ENCODE data around the gene MOB3A. TPM values are rescaled to one million over a fixed set of nuclear protein-coding genes. Genes with fewer than 3 reads are reported as not detected.

MOB3A gene
- polyA plus RNA-seq, 1 of the 3 experiments (the other 2 are of a cell fraction): 24.1 TPM

GRCh38 chr19:2129892-2130770 is 34.0 kb upstream of the MOB3A start:
- H3K4me1 ChIP-seq (ENCODE audit: control insufficient read depth in 1 of 2, insufficient read depth in 2 of 2, low read depth in 1 of 2, low read length in 1 of 2): no peaks in the 10 kb centered on the region
- no peaks in the 10 kb centered on the region for H3K27me3 ChIP-seq (ENCODE audit: insufficient read depth)
- POLR2A ChIA-PET: no interaction called here
- H2AFZ ChIP-seq (ENCODE audit: low read depth): no peak overlapping the region
- no peaks in the 10 kb centered on the region for H3K9me3 ChIP-seq
- no peaks in the 10 kb centered on the region for H3K9me2 ChIP-seq
- no peak overlapping the region for H3K27ac ChIP-seq (ENCODE audit: low read depth in 2 of 2, low read length in 1 of 2)
- 99% methylated on average over 12 of the region's 28 CpGs for WGBS (ENCODE audit: low lambda C conversion rate)
- peaks cover 31 to 56% of the 10 kb centered on the region in 2 experiments for H3K36me3 ChIP-seq (replicated peaks in 1 of 2; ENCODE audit: control insufficient read depth in 1 of 2, insufficient read depth in 2 of 2, low read length in 1 of 2)
- peaks cover 57% of the 10 kb centered on the region for H3K79me2 ChIP-seq (ENCODE audit: insufficient read depth)
- H3K9ac ChIP-seq: no peak overlapping the region
- no peak for DNase-seq
- no peak overlapping the region for H3K4me3 ChIP-seq (ENCODE audit: low read depth in 2 of 2, low read length in 1 of 2)
- CTCF ChIA-PET: interaction anchor here (0.9 to 1.1 kb wide), 2 partner anchors 20 to 186 kb away, joined by 3 to 4 read pairs; no protein-coding TSS in a partner anchor
- H3F3A ChIP-seq (replicated peaks; ENCODE audit: insufficient read depth): no peaks in the 10 kb centered on the region
- TF ChIP-seq EP300 (IDR thresholded peaks at IDR 0.05; ENCODE audit: borderline replicate concordance in 1 of 2, low read depth in 1 of 2, low read length in 1 of 2): no peak
- TF ChIP-seq RCOR1 (IDR thresholded peaks at IDR 0.05; ENCODE audit: low read length): no peak
- TF ChIP-seq NFIC (IDR thresholded peaks at IDR 0.05; ENCODE audit: borderline replicate concordance): no peak
- TF ChIP-seq RAD21 (IDR thresholded peaks at IDR 0.05; ENCODE audit: low read length): no peak
- TF ChIP-seq POLR2AphosphoS5 (IDR thresholded peaks at IDR 0.05; ENCODE audit: low read depth, low read length): no peak
- no peak for TF ChIP-seq REST (IDR thresholded peaks at IDR 0.05; ENCODE audit: low read depth, low read length)
- TF ChIP-seq ELF1 (IDR thresholded peaks at IDR 0.05): no peak
- no peak for TF ChIP-seq FOSL2 (IDR thresholded peaks at IDR 0.05; ENCODE audit: borderline replicate concordance, low read depth)
- TF ChIP-seq MXI1 (IDR thresholded peaks at IDR 0.05; ENCODE audit: low read depth, low read length): no peak
- TF ChIP-seq IRF3 (IDR thresholded peaks at IDR 0.05; ENCODE audit: low read depth, low read length): no peak
- TF ChIP-seq TCF12 (IDR thresholded peaks at IDR 0.05): no peak
- no peak for TF ChIP-seq JUND (IDR thresholded peaks at IDR 0.05)
- TF ChIP-seq MAX (IDR thresholded peaks at IDR 0.05; ENCODE audit: low read depth): no peak
- no peak for TF ChIP-seq ZBTB33 (IDR thresholded peaks at IDR 0.05; ENCODE audit: borderline replicate concordance, low read depth)
- no peak for TF ChIP-seq CTCF (IDR thresholded peaks at IDR 0.05)
- no peak for TF ChIP-seq TAF1 (IDR thresholded peaks at IDR 0.05; ENCODE audit: borderline replicate concordance, low read depth, low read length)
- TF ChIP-seq RXRA (IDR thresholded peaks at IDR 0.05; ENCODE audit: borderline replicate concordance, low read depth): no peak
- H4K20me1 ChIP-seq (ENCODE audit: insufficient read depth): peaks cover 45% of the 10 kb centered on the region
- no peak overlapping the region for H3K4me2 ChIP-seq
